GM19328 (cell line): Measurements from ENCODE around the gene LRRC59.
"Not testable (repeated sequence)": the region's sequence is repeated elsewhere in the genome, so short reads cannot be mapped to it uniquely, and the experiment has no call there.

Experiments
- ATAC-seq: cut with Tn5 transposase; IDR thresholded peaks from one replicate; pipeline ENCODE4 v1.9.1; 2021; ENCODE audit warnings: mild to moderate bottlenecking, moderate library complexity; ENCODE audit not compliant: unreplicated experiment

The LRRC59 gene

DNA sequence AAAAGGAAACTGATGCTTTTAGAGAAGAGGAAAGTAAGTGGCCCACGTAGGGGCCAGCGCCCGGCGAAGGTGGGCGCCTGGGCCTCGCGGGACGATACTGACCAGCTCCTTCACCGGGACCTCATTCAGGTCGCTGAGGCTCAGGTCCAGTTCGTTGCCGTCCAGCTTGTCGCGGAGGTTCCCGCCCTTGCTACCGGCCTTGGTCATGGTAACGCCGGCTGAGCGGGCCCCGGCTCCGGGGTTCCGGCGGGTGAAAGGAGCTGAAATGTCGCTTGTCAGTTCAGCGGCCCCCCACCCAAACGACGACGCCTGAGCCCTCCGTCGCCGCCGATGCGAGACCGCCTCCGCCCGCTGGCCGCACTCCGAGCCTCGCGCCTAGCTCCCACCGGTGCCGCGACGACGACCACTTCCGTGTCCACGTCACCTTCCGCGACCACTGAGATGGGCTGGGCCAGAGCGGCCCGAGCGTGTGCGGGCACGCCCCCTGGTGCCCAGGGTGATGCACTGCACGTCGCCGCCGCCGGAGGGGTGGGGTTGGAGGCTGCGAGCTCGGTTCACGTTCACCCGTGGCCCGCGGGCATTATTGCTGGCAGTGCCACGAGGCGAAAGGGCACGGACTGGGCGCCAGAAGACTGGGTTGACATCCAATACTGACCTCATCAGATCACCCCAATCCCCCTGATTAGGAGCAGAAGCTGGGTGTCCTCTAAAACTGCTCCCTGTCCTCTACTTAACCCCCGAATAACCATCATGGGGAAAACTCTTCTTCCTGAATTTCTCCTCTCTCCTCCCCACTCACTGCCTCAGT lies at the start of gene LRRC59:
LRRC59 (minus strand) TSS at position 413 of the 808 bp plus-strand sequence; CDS start at position 207, 206 bp downstream.
- peak; percentile 91 for ATAC-seq

DNA sequence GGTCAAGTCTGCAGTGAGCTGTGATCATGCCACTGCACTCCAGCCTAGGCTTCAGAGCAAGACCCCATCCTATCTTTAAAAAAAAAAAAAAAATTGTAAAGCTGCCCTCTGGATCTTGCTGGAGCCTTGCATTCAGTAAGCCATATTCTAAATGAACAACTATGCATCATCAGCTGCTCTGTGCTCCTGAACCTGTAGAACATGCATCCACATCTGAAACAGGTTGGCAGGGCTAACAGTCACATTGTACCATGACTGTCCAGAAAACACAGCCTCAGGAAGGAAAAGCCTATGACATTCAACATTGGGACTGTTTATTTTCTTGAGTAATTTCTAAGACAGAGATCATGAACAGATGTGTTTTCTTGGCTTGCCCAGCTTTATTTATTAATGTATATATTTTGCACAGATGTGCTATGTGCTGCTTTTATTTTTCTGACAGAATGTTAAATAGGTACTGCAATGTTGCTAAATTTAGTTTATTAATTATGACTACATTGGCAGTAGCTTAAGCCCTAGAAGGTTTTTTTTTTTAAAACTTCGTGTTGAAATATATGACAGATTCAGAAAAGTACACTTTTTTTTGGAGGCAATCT lies 48.5 kb upstream of the LRRC59 start:
- ATAC-seq: no peak

DNA sequence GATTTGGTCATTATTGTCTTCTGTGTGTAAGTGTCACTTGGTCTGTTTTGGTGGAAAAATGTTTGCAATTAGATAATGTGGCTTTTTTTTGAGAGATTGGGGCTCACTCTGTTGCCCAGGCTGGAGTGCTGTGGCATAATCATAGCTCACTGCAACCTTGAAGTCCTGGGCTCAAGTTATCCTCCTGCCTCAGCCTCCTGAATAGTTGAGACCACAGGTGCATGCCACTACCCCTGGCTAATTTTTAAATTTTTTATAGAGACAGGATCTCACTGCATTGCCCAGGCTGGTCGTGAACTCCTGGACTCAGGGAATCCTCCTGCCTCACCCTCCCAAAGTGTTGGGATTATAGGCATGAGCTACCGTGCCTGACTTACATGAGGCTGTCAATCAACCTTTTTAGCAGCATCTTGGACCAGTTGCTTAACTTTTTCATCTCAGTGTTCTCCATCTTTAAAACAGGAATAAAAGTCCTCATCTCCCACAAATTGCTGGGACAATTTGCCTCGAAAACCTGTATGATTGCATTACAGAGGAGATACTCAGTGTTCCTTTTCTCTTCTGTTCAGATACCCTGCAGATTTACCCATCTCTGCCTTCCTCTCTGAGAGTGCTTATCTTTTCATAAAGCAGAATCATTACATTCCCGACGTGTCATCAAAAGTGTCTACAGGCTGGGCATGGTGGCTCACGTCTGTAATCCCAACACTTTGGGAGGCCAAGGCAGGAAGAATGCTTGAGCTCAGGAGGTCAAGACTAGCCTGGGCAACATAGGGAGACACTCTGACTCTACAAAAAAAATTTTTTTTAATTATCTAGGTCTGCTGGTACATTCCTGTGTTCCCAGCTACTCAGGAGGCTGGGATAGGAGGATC lies 47.8 kb upstream of the LRRC59 start:
- no peak for ATAC-seq

DNA sequence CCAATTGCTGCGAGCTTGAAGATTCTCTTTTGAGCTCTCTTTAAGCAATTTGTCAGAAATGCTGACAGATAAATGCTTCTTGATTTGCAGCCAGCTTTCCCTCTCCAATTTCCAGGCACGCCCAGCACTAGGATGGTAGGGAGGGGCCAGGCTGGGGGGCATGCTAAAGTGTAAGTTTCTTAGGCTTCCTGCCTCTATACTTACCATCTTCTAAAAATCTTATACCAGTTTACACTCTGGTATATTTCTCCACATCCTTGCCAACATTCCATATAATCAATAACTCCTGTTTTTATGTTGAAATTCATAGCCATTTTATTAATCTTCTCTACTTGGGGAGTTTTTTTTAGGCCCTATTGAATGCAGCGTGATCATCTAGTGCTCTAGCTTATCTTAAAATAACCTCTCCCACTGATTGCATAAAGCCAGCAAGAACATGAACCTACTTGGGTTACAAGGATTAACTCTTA lies 46.2 kb upstream of the LRRC59 start:
- no peak for ATAC-seq

DNA sequence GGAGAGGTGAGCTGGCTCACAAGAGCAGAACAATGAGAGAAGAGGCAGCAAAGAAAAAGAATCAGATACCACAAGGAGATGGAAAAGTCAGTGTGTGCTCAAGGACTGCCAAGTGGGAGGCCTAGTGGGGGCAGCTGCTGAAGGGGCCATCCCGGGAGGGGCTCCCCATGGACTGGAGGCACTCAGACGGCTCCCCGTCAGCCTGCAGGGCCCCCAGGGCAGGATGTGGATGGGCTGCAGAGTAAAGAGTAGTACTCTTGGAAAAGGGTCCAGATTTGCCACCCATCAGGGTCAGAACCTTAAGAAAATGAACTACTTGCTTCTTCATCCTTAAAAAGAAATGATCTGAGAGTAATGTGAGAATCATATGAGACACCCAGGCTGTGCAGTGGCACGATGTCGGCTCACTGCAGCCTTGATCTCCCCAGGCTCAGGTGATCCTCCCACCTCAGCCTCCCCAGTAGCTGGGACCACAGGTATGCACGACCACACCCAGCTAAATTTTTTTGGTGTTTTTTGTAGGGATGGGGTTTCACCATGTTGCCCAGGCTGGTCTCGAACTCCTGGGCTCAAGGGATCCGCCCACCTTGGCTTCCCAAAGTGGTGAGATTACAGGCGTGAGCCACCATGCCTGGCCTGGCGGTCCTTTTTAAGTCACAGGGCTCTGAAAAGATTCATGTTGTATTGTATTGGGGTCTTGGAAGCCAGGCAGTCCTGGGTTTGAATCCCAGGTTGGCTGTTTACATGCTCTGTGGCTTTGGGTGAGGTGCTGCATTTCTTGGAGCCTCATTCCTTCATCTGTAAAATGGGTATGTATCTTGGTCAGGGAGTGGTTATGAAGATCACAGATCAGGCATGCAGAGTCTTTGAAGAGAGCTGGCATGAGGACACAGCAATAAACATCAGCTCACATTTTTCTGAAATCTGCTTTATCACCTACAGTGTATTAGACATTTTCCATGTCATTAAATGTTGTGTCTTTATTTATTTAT lies 43.8 kb upstream of the LRRC59 start:
- ATAC-seq: no peak

DNA sequence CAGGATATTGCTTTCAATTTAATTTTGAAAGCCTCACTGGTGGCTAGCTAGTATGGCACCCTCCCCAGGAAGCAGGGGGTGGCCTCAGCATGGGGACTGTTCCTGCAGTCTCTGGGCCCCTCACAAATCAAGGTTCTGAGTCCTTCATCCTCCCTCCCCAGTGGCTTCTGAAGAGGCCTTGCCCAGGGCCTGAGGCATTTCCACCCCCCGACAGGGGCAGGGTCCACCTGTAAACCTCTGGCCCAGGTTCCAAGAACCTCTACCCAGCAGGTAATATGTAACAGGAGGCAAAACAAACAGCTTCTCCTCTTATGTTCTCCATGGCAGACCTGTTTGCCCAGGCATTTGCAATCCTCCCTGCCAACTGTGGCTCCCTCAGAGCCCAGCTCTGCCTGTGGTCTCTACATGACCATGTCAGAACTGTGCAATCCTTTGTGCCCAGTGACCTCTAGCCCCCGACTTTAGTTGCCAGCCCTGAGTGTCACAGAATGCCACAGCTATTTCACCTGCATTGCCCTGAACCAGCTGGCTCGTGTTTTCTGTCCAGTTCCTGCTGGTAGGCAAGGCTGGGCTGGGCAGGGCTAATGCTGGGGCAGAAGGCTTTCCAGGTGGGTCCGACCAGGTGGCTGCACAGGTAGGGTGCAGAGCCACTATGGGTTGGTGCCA lies 43.0 kb upstream of the LRRC59 start:
- ATAC-seq: no peak

DNA sequence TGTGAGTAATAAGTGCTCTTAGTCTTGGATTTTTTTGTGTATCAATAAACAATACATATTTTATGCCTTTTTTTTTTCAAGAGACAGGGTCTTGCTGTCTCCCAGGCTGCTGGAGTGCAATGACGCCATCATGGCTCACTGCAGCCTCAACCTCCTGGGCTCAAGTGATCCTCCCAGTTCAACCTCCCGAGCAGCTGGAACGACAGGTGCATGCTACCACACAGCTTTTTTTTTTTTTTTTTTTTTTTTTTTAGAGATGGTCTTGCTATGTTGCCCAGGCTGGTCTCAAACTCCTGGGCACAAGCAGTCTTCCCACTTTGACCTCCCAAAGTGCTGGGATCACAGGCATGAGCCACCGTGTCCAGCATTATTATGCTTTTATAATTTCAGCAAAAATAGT lies 41.7 kb upstream of the LRRC59 start:
- no peak for ATAC-seq

DNA sequence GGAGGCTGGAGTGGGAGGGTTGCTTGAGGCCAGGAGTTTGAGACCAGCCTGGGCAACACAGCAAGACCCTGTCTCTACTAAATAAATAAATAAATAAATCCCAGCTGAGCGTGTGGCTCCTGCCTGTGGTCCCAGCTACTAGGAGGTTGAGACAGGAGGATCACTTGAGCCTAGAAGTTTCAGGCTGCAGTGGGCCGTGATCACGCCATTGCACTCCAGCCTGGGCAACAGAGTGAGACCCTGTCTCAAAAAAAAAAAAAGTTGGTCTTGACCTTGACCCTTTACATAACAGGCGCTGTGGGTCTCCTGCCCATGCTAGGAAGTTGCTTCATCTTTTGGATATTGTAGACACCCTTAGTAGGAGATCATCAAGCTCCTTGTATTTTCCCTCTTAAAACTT lies 40.1 kb upstream of the LRRC59 start:
- ATAC-seq: no peak

DNA sequence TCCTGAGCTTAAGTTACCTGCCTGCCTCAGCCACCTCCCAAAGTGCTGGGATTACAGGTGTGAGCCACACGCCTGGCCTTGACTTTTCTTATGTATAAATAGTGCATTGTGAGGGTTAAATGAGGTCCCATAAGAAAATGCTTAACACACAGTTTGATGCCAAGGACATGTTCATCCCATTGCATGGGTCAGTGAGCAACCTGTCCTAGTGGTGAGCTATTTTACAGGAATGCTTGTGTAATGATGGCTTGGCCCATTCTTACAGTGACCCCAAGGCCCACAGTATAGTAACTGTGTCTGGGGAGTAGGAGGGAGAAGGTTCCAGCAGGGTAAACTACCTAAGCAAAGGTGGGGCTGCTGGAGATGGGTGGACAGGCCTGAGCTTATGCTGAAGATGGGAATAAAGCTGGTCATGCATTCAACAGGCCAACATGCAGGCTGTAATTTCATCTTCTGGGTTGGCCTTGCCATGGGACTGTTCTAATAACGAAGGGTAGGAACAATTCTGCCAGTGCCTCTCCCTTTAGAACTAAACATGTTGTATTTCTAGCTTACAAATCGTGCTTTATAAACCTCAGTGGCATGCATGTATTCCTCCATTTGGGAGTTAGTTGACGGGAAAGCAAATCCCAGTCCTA lies 34.9 kb upstream of the LRRC59 start:
- ATAC-seq: no peak

DNA sequence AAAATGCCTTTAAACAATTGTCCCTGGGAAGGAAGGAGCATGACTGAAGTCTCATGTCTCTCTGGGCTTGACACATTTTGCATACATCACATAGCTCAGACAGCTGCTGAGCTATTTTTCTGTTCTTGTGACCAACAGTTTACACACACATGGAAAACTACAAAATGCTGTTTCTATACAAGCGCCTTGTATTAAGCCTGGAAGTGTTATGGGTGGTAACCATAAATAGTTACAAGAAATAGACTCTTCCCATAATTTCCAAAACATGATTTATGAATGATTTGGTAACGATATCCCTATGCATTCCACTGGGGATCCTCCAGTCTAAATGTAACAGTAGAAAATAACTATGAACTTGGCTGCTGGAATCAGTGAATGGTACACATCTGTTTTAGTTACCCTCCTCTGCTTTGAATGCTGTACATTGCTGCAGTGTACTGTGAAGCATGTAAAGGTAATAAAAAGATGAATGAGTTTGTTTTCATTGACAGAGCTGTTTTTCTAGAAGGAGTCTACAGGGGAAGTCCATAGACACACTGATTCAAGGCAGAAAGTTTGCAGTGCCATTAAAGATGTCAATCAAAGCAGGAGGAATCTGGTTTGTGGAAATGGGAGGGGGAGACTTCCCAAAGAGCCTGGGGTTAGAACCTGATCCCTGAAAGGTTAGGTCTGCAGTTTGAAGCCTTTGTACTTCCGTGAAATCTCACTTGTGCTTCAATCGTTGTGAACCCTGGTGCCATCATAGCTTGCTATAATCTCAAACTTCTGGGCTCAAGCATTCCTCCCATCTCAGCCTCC lies 33.7 kb upstream of the LRRC59 start:
- ATAC-seq: no peak

DNA sequence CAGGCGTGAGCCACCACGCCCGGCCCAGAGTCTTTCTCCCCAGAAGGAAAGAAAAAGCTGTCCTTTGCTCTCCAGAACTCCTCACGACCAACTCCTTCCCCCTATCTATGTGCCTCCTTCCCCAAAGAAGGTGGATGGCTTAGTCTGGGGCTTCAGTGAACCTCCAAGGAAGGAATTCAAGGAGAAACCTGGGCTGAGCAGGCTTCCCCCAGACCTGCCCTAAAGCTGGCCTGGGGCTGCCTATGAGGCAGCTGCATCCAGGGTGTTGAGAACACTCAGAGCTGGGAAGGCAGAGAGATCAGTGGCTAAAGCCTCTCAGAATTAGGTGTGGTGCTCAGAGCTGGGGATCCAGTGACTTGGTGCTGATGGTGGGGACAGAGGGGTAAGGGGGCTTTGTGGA lies 32.5 kb upstream of the LRRC59 start:
- no peak for ATAC-seq

DNA sequence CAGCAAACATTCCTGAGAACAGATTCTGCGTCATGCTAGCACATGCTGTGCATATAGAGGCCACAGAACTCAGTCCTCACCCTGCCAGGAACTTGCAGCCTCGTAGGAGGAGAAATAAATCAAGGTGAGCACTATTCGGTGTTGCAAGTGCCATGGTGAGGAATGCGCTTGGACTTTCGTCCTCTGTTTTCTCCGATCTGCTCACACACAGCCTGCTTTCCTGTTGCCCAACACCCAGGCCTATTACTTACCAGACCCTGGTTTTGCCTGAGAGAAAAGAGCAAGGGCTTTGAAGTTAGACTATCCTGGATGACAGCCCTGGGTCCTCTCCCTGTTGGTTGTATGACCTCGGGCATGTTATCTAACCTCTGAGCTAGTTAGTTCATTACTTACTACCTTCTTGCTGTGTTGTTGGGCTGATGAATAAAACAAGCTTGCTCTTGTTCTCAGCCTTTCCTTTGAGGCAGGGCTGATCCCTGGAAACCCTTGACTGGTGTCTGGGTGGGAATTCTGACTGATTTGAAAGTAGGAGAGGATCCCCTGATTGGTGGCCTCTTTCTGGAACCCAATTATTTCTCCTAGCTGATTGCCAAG lies 31.6 kb upstream of the LRRC59 start:
- ATAC-seq: no peak

DNA sequence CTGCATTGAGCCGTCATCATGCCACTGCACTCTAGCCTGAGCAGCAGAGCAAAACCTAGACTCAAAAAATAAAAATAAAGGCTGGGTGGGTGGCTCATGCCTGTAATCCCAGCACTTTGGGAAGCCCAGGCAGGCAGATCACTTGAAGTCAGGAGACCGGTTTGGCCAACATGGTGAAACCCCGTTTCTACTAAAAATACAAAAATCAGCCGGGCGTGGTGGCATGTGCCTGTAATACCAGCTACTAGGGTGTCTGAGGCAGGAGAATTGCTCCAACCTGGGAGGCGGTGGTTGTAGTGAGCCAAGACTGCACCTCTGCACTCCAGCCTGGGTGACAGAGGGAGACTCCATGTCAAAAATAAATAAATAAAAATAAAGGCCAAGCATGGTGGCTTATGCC lies 30.8 kb upstream of the LRRC59 start:
- ATAC-seq: not testable (repeated sequence)

DNA sequence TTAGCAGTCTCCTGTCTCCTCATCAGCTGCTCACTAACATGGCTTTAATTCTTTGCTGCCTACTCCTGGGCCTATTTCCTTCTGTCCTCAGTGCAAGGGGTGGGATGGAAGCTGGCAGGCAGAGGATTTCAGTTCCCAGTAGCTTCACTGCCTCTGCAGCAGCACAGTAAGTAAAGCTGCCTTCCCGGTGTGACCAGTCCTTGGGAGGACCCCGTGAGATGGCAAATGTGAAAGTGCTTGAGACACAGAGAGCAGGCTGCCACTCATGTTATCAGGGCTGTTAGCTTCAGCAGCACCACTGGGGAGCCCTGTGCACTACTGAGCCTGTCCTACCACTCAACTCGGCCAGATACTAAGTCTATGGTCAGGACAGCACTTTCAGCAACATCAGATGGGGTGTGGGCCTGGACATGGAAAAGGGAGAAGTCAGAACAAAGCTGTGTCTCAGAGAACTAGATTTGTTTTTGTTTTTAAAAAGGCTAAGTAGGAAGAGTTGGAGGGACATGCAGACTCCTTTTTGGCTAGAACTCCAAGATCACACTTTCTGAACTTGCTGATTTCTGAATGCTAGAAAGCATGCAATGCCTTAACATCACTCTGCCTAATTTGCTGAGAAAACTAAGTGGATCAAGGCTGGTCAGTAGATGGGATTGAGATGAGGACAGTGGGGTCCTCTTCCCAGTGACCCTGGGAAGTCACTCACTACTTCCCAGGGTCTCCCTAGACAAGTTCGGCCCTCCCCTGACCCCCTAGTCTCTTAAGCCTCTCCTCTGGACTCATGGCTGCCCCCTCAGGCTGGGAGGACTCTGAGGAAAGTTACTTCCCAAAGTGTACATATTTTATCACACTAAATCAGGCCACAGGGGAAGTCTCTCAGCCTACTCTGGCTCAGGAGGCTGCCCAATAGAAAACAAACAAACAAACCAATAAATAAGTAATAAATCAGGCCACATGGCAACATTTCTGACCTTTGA lies 29.8 kb upstream of the LRRC59 start:
- no peak for ATAC-seq

DNA sequence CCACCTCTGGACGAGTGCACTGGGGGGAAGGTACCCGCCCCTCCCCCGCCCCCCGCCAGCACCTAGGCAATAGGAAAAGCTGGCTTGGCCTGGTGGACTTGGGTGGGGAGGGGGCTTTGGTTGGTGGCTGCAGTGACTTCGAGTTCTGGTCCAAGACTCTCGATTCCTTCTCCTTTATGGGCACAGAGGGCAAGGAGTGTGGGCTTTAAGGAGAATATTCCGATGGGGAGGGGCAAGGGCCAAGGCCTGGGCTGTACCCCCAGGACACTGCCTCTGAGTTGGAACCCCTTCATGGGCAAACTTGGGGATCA lies 29.1 kb upstream of the LRRC59 start:
- ATAC-seq: no peak

DNA sequence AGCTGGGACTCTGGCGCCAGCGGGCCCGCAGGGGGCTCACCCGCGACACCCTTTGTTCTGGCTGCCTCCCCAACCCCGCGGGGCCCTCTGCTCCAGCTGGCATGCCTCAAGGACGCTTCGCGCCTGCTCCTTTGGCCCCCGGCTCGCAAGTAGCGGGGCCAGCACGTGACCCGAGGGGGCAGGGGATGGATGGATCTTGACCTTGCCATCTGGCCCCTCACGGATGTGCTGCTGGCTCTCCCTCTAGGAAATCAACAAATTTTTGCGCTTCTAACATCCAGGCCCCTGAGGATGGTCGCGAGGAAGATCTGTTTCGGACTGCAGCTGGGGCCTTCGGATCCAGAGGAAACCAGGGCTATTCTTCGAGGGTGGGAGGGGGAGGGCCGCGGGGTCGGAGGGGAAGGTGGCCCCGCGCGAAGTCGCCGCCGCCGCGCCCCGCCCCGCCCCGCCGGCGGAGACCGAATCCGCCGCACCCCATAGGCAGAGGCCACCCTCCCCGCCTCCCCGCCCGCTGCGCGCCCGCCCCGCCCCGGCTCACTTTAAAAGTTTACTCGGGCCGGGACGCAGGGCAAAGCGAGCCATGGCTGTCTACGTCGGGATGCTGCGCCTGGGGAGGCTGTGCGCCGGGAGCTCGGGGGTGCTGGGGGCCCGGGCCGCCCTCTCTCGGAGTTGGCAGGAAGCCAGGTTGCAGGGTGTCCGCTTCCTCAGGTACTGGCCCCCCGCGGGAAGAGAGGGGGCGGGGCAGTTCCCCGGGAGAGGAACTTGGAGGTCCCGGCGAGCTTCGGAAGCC lies 28.6 kb upstream of the LRRC59 start, which contains the start of gene ACSF2:
ACSF2 (plus strand) TSS at position 537 of the 790 bp plus-strand sequence; CDS start at position 581, 44 bp downstream.
- ATAC-seq: peak; percentile 71
